SK-N-SH treated with all-trans-retinoic acid at 6 μM for 48 hours (cell line): ENCODE data around the gene SHC3.

Source experiments
- ZC3H10 ChIP-seq: fragments of 250-450 bp; sonication (Bioruptor Pico); IDR thresholded peaks from 2 replicates; pipeline ENCODE4 v1.5.1; 2021; ENCODE audit warnings: mild to moderate bottlenecking, moderate library complexity
- ZFP3 ChIP-seq: fragments of 250-450 bp; sonication (Bioruptor Pico); IDR thresholded peaks from 2 replicates; pipeline ENCODE4 v1.5.0; 2020; ENCODE audit warnings: mild to moderate bottlenecking, moderate library complexity
- ZNF8 ChIP-seq: fragments of 450-650 bp; formaldehyde crosslinking; IDR thresholded peaks from 2 replicates; pipeline ENCODE4 v1.5.0; 2020; ENCODE audit warnings: mild to moderate bottlenecking, moderate library complexity

- TF ChIP-seq ZC3H10, result no peak
- no peak for TF ChIP-seq ZFP3 (CRISPR knock-in tag)
- no peak for TF ChIP-seq ZNF8 (CRISPR knock-in tag)
Measured at GRCh38 chr9:88988796-88989641, 189.6 kb downstream of the SHC3 start.
